ENCODE measurements around the gene VOPP1. TPM values are rescaled to one million over a fixed set of nuclear protein-coding genes. Genes with fewer than 3 reads are reported as not detected.

VOPP1 gene
- total and polyA plus RNA-seq, 9 of the 15 experiments (the other 6 are each of a cell fraction or from before 2014, with no cell fraction given), result 8.2 to 45.8 (median 31.2) TPM

DNA sequence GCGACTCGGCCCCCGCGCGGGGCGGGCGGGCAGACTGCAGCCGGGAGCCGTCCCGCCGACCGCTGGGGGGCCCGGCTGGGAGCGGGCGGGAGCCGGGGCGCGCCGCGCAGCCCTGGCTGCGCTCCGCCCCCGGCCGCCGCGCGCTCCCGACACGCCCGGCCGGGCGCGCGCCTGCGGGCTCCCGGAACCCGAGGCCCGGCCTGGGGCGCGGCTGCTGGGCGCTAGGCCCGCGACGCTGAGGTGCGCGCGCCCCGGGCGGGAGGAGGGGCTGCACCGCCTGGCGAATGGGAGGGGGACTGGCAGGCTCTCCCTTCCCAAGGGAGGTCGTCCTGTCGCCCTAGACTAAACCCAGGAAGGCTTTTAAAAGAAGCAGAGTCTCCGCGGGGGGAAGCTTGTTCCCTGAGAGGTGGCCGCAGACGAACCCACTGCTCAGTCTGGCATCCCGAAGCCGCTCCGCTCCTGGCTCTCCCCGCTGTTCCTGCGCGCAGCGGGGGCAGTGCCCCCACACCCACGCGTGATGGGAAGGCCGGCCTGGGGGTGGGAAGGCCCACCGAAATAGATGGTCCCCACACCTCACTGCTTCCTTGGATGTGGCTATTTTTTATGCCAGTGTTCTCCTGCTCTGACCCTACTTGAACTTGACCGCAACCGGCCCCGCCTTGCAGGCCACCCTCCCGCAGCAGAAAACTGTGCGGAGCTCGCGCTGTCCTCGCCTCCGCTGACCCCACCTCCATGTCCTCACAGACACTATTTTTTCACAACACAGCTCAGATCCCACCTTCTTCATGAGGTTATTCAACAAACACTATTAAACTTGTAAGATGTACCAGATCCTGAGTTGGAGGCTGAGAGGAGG, at the start of gene VOPP1 (continued):
- TF ChIP-seq, protein P1, sequence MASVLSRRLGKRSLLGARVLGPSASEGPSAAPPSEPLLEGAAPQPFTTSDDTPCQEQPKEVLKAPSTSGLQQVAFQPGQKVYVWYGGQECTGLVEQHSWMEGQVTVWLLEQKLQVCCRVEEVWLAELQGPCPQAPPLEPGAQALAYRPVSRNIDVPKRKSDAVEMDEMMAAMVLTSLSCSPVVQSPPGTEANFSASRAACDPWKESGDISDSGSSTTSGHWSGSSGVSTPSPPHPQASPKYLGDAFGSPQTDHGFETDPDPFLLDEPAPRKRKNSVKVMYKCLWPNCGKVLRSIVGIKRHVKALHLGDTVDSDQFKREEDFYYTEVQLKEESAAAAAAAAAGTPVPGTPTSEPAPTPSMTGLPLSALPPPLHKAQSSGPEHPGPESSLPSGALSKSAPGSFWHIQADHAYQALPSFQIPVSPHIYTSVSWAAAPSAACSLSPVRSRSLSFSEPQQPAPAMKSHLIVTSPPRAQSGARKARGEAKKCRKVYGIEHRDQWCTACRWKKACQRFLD (CRISPR knock-in tag; IDR thresholded peaks at IDR 0.05), result peak; percentile 87; the same call in 1 of the 2 replicates
- TF ChIP-seq ZNF165 (CRISPR knock-in tag; IDR thresholded peaks at IDR 0.05; ENCODE audit: borderline replicate concordance) (peak; percentile 31; the same call in 1 of the 2 replicates), ZNF3 (CRISPR knock-in tag; IDR thresholded peaks at IDR 0.05) (no peak), ZNF212 (CRISPR knock-in tag; IDR thresholded peaks at IDR 0.05) (no peak), ESRRA (IDR thresholded peaks at IDR 0.05; ENCODE audit: borderline replicate concordance, low read depth) (peak; percentile 67; the same call in 1 of the 2 replicates), SMAD4 (CRISPR knock-in tag; conservative IDR thresholded peaks at IDR 0.05) (peak; percentile 0; the same call in 1 of the 2 replicates), SMARCB1 (IDR thresholded peaks at IDR 0.05; ENCODE audit: insufficient read length, low read depth) (no peak), PHF8 (IDR thresholded peaks at IDR 0.05; ENCODE audit: borderline replicate concordance, low read length) (peak; percentile 78; the same call in 1 of the 2 replicates), DPF2 (IDR thresholded peaks at IDR 0.05) (peak; percentile 23; the same call in 1 of the 2 replicates), HMG20A (CRISPR knock-in tag; conservative IDR thresholded peaks at IDR 0.05) (no peak), CBX1 (IDR thresholded peaks at IDR 0.05; ENCODE audit: low read depth) (no peak)
- TF ChIP-seq, protein P2, sequence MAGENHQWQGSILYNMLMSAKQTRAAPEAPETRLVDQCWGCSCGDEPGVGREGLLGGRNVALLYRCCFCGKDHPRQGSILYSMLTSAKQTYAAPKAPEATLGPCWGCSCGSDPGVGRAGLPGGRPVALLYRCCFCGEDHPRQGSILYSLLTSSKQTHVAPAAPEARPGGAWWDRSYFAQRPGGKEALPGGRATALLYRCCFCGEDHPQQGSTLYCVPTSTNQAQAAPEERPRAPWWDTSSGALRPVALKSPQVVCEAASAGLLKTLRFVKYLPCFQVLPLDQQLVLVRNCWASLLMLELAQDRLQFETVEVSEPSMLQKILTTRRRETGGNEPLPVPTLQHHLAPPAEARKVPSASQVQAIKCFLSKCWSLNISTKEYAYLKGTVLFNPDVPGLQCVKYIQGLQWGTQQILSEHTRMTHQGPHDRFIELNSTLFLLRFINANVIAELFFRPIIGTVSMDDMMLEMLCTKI (IDR thresholded peaks at IDR 0.05; ENCODE audit: partially characterized antibody), result no peak
- TF ChIP-seq, protein P3, sequence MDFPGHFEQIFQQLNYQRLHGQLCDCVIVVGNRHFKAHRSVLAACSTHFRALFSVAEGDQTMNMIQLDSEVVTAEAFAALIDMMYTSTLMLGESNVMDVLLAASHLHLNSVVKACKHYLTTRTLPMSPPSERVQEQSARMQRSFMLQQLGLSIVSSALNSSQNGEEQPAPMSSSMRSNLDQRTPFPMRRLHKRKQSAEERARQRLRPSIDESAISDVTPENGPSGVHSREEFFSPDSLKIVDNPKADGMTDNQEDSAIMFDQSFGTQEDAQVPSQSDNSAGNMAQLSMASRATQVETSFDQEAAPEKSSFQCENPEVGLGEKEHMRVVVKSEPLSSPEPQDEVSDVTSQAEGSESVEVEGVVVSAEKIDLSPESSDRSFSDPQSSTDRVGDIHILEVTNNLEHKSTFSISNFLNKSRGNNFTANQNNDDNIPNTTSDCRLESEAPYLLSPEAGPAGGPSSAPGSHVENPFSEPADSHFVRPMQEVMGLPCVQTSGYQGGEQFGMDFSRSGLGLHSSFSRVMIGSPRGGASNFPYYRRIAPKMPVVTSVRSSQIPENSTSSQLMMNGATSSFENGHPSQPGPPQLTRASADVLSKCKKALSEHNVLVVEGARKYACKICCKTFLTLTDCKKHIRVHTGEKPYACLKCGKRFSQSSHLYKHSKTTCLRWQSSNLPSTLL (IDR thresholded peaks at IDR 0.05), result no peak
- TF ChIP-seq, protein P4, sequence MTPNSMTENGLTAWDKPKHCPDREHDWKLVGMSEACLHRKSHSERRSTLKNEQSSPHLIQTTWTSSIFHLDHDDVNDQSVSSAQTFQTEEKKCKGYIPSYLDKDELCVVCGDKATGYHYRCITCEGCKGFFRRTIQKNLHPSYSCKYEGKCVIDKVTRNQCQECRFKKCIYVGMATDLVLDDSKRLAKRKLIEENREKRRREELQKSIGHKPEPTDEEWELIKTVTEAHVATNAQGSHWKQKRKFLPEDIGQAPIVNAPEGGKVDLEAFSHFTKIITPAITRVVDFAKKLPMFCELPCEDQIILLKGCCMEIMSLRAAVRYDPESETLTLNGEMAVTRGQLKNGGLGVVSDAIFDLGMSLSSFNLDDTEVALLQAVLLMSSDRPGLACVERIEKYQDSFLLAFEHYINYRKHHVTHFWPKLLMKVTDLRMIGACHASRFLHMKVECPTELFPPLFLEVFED (CRISPR knock-in tag; conservative IDR thresholded peaks at IDR 0.05), result no peak
- TF ChIP-seq, protein P5, sequence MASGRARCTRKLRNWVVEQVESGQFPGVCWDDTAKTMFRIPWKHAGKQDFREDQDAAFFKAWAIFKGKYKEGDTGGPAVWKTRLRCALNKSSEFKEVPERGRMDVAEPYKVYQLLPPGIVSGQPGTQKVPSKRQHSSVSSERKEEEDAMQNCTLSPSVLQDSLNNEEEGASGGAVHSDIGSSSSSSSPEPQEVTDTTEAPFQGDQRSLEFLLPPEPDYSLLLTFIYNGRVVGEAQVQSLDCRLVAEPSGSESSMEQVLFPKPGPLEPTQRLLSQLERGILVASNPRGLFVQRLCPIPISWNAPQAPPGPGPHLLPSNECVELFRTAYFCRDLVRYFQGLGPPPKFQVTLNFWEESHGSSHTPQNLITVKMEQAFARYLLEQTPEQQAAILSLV (tag; IDR thresholded peaks at IDR 0.05), result no peak
- TF ChIP-seq, protein P6, sequence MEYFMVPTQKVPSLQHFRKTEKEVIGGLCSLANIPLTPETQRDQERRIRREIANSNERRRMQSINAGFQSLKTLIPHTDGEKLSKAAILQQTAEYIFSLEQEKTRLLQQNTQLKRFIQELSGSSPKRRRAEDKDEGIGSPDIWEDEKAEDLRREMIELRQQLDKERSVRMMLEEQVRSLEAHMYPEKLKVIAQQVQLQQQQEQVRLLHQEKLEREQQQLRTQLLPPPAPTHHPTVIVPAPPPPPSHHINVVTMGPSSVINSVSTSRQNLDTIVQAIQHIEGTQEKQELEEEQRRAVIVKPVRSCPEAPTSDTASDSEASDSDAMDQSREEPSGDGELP (CRISPR knock-in tag; IDR thresholded peaks at IDR 0.05; ENCODE audit: borderline replicate concordance), result no peak
